Hepatocyte (in vitro differentiated cells): ENCODE data around the gene TOE1. TPM values are rescaled to one million over a fixed set of nuclear protein-coding genes. Genes with fewer than 3 reads are reported as not detected.
"Not testable (repeated sequence)": the region's sequence is repeated elsewhere in the genome, so short reads cannot be mapped to it uniquely, and the experiment has no call there.

ENCODE experiments used
- DNase-seq: peaks from one replicate; pipeline ENCODE4 v3.0.0-alpha.2; 2016; ENCODE audit warnings: low spot score
- H2AFZ ChIP-seq: fragments of 200-600 bp; sonication (generic); 2 replicates; pipeline ENCODE4 v1.6.0; 2016; ENCODE audit warnings: antibody characterized with exemption, mild to moderate bottlenecking
- H3K27ac ChIP-seq: fragments of 200-600 bp; sonication (generic); 2 replicates; pipeline ENCODE4 v1.5.1; 2016; ENCODE audit warnings: mild to moderate bottlenecking
- H3K27me3 ChIP-seq: fragments of 200-600 bp; sonication (generic); 2 replicates; pipeline ENCODE4 v1.6.1; 2016
- H3K36me3 ChIP-seq: fragments of 200-600 bp; sonication (generic); replicated peaks from 2 replicates; pipeline ENCODE4 v1.5.1; 2016; ENCODE audit warnings: low read depth; ENCODE audit not compliant: insufficient read depth
- H3K4me1 ChIP-seq: fragments of 200-600 bp; sonication (generic); 2 replicates; pipeline ENCODE4 v1.5.1; 2016; ENCODE audit warnings: mild to moderate bottlenecking, moderate library complexity; ENCODE audit not compliant: insufficient read depth
- H3K4me2 ChIP-seq: fragments of 200-600 bp; sonication (generic); 2 replicates; pipeline ENCODE4 v1.6.0; 2016
- H3K4me3 ChIP-seq: fragments of 200-600 bp; sonication (generic); 2 replicates; pipeline ENCODE4 v1.5.1; 2016; ENCODE audit warnings: mild to moderate bottlenecking
- H3K79me2 ChIP-seq: fragments of 200-600 bp; sonication (generic); 2 replicates; pipeline ENCODE4 v1.6.0; 2017; ENCODE audit warnings: mild to moderate bottlenecking
- H3K9me2 ChIP-seq: fragments of 200-600 bp; sonication (generic); replicated peaks from 2 replicates; pipeline ENCODE4 v1.6.0; 2017; ENCODE audit warnings: mild to moderate bottlenecking; ENCODE audit not compliant: insufficient read depth
- H3K9me3 ChIP-seq: fragments of 200-600 bp; sonication (generic); 2 replicates; pipeline ENCODE4 v1.5.1; 2016; ENCODE audit warnings: low read depth, mild to moderate bottlenecking
- H4K20me1 ChIP-seq: fragments of 200-600 bp; sonication (generic); 2 replicates; pipeline ENCODE4 v1.6.0; 2016; ENCODE audit warnings: mild to moderate bottlenecking; ENCODE audit not compliant: insufficient read depth, poor library complexity, severe bottlenecking
- EZH2 ChIP-seq: fragments of 200-600 bp; sonication (generic); IDR thresholded peaks from 2 replicates; pipeline ENCODE4 v1.6.1; 2016; ENCODE audit warnings: antibody characterized with exemption, mild to moderate bottlenecking, borderline replicate concordance
- EZH2phosphoT487 ChIP-seq: fragments of 200-600 bp; sonication (generic); IDR thresholded peaks from one replicate; pipeline ENCODE4 v1.6.1; 2018; ENCODE audit warnings: antibody characterized with exemption, mild to moderate bottlenecking, low read depth, moderate library complexity; ENCODE audit not compliant: unreplicated experiment, severe bottlenecking
- WGBS: methylation state at CpG from one replicate; pipeline ENCODE4 v1.1.6; 2016; ENCODE audit warnings: low lambda C conversion rate; ENCODE audit errors: missing lambda C conversion rate; 5-methylcytosine and 5-hydroxymethylcytosine counted together
- polyA plus RNA-seq: library from polyadenylated mRNA; unstranded; fragments of >200 nt; fragmentation: Nextera tagmentation; extraction: Ambion mirVana; gene quantifications from 2 replicates; pipeline ENCODE4 v1.2.1, GENCODE V29; 2016
- total RNA-seq: library from RNA; depleted of rRNA; stranded (reverse); fragments of >200 nt; gene quantifications from 2 replicates; pipeline ENCODE4 v1.2.3, GENCODE V29; 2014
- TF ChIP-seq, protein P1 (sequence below): fragments of 200-600 bp; sonication (generic); IDR thresholded peaks from 2 replicates; pipeline ENCODE4 v1.5.1; 2016; ENCODE audit warnings: antibody characterized with exemption, mild to moderate bottlenecking; ENCODE audit not compliant: poor library complexity

TOE1 gene
- total RNA-seq (10.4 and 10.6 TPM in 2 replicates), polyA plus RNA-seq (12.2 and 17.4 TPM in 2 replicates)

DNA sequence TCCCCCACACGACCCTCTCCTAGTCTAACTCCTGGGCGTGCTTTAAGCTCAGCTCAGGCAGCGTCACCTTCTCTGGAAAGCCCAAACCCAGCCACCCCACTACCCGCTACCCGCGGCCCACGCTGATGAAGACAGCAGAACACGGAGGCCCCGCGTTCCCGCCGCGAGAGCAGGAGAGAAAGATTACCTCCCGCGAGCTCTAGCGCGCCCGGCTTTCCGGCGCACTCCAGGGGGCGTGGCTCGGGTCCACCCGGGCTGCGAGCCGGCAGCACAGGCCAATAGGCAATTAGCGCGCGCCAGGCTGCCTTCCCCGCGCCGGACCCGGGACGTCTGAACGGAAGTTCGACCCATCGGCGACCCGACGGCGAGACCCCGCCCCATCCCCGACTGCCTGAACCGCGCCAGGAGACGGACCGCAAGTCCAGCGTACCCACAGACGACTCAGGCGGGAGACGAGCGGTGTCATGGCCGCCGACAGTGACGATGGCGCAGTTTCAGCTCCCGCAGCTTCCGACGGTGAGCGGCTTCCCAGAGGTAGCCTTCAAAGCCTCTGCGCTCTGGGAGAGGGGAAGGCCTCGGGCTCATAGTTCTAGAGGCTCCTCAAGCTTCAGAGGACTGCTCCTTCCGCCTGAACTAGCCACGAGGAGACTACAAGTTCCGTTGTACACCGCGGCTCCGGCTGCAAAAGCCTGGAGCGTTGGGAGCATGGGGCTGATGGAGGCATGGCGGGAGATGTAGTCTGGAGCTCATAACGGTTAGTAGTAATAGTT is at the start of gene TOE1, which contains the start of gene MUTYH:
TOE1 (plus strand) TSS at position 382 of the 770 bp plus-strand sequence; CDS start at position 465, 83 bp downstream.
MUTYH (minus strand) TSS at position 652 of the 770 bp plus-strand sequence. CDS start 5,935 bp downstream, outside the sequence.
- peaks cover 41% of the 10 kb centered on the region for H3K79me2 ChIP-seq
- H3K4me1 ChIP-seq = peaks cover 32% of the 10 kb centered on the region
- no peaks in the 10 kb centered on the region for H3K9me3 ChIP-seq
- no peaks in the 10 kb centered on the region for H3K36me3 ChIP-seq
- WGBS = 1% methylated on average over 70 of the region's 70 CpGs
- DNase-seq = peak; percentile 96
- H3K4me2 ChIP-seq = peak within 1 kb of the TSS; percentile 89
- peak within 1 kb of the TSS; percentile 97 for H3K27ac ChIP-seq
- peak within 1 kb of the TSS; percentile 79 for H2AFZ ChIP-seq
- peak within 1 kb of the TSS; percentile 63 for H3K4me3 ChIP-seq
- H3K27me3 ChIP-seq = no peaks in the 10 kb centered on the region
- TF ChIP-seq, protein P1, sequence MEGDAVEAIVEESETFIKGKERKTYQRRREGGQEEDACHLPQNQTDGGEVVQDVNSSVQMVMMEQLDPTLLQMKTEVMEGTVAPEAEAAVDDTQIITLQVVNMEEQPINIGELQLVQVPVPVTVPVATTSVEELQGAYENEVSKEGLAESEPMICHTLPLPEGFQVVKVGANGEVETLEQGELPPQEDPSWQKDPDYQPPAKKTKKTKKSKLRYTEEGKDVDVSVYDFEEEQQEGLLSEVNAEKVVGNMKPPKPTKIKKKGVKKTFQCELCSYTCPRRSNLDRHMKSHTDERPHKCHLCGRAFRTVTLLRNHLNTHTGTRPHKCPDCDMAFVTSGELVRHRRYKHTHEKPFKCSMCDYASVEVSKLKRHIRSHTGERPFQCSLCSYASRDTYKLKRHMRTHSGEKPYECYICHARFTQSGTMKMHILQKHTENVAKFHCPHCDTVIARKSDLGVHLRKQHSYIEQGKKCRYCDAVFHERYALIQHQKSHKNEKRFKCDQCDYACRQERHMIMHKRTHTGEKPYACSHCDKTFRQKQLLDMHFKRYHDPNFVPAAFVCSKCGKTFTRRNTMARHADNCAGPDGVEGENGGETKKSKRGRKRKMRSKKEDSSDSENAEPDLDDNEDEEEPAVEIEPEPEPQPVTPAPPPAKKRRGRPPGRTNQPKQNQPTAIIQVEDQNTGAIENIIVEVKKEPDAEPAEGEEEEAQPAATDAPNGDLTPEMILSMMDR = no peak
- TF ChIP-seq EZH2 (no peak), EZH2phosphoT487 (no peak)
- H4K20me1 ChIP-seq = no peaks in the 10 kb centered on the region
- H3K9me2 ChIP-seq = no peaks in the 10 kb centered on the region

DNA sequence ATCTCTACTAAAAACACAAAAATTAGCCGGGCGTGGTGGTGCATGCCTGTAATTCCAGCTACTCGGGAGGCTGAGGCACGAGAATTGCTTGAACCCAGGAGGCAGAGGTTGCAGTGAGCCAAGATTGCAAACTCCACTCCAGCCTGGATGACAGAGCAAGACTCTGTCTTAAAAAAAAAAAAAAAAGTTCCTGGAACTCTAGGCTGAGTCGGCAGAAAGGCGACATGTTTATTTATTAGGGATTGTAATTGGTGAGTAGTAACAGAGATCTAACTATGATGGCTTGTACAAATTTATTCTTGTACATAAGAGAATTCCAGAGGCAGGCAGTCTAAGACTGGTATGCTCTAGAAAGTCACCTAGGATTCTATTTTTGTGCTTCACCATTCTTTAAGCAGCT is 49.0 kb upstream of the TOE1 start:
- H3K9me2 ChIP-seq, H4K20me1 ChIP-seq, H3K4me2 ChIP-seq, DNase-seq, H3K9me3 ChIP-seq, H3K27me3 ChIP-seq, H3K4me3 ChIP-seq, H3K79me2 ChIP-seq, H2AFZ ChIP-seq, H3K4me1 ChIP-seq, H3K36me3 ChIP-seq: not testable (repeated sequence)
- peak overlapping the region; percentile 4 for H3K27ac ChIP-seq
- WGBS = 83% methylated on average over 6 of the region's 6 CpGs

DNA sequence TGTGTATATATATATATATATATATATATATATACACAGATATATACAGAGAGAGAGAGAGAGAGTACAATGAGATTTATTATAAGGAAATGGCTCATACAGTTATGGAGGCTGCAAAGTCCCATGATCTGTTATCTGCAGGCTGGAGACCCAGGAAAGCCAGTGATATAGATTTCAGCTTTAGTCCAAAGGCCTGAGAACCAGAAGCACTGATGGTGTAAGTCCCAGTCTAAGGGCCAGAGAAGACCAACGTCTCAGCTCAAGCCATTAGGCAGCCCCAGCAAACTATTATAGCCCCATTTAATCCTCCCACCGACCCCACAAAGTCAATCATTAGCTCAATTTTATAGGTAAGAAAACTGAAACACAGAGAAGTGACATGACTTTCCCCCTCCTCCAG is 48.3 kb upstream of the TOE1 start:
- 58% methylated on average over 2 of the region's 2 CpGs for WGBS
- peak; percentile 22 for DNase-seq
- Histone ChIP-seq H3K9me2 (no peaks in the 10 kb centered on the region), H3K27me3 (no peaks in the 10 kb centered on the region), H3K4me1 (no peaks in the 10 kb centered on the region), H3K9me3 (no peaks in the 10 kb centered on the region), H2AFZ (no peak overlapping the region), H3K4me2 (no peak overlapping the region), H3K27ac (no peak overlapping the region), H3K79me2 (no peaks in the 10 kb centered on the region), H3K36me3 (no peaks in the 10 kb centered on the region), H4K20me1 (no peaks in the 10 kb centered on the region), H3K4me3 (no peak overlapping the region)
- TF ChIP-seq EZH2phosphoT487 = no peak
- TF ChIP-seq, protein P1 = no peak
- no peak for TF ChIP-seq EZH2

DNA sequence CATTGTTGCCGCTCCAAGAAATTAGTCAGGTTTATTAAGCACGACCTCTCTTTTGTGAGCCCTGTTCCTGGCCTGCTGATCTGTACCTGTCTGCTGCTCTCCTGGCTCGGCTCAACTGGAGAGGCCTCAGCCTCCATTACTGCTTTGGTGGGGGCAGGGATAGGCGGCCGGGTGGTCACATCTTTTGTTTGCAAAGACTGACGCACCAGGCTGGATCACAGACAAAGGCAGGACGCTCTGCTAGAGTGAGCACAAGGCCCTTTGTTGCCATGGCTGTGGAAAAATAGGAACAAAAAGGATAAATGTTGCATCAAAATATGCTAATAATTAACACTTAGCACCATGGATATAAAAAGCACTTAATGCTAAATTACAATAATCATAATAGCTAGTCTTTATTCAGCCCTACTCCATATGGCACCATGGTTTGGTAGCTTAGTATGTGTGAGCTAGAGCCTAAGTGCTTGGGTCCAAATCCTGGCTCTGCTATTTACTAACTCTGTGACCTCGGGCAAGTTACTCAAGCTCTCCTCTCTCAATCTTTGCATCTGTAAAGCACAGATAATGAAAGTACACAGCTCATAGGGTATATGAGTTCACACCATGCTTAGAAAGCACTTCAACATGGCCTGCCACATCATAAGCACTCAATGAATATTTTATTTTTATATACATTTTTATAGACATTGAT is 42.2 kb upstream of the TOE1 start:
- 53% methylated on average over 8 of the region's 8 CpGs for WGBS

More for the DNA sequence above, 42.2 kb upstream of the TOE1 start:
- H4K20me1 ChIP-seq = no peaks in the 10 kb centered on the region
- H3K4me2 ChIP-seq = no peak overlapping the region
- H2AFZ ChIP-seq = no peak overlapping the region
- peaks cover 2% of the 10 kb centered on the region for H3K4me1 ChIP-seq
- H3K9me2 ChIP-seq = no peaks in the 10 kb centered on the region
- H3K79me2 ChIP-seq = no peaks in the 10 kb centered on the region
- H3K27ac ChIP-seq = no peak overlapping the region
- H3K27me3 ChIP-seq = no peaks in the 10 kb centered on the region
- H3K4me3 ChIP-seq = no peak overlapping the region
- no peaks in the 10 kb centered on the region for H3K9me3 ChIP-seq
- H3K36me3 ChIP-seq = no peaks in the 10 kb centered on the region
- peak; percentile 19 for DNase-seq
- TF ChIP-seq EZH2phosphoT487 (no peak), EZH2 (no peak)
- TF ChIP-seq, protein P1 = no peak
